ENCODE results near the gene CCRL2. TPM values are rescaled to one million over a fixed set of nuclear protein-coding genes. Genes with fewer than 3 reads are reported as not detected.
"Not testable (repeated sequence)": the region's sequence is repeated elsewhere in the genome, so short reads cannot be mapped to it uniquely, and the experiment has no call there.

Gene CCRL2
- total RNA-seq, 1 experiment from 2014 or later, result 0.29 TPM

DNA sequence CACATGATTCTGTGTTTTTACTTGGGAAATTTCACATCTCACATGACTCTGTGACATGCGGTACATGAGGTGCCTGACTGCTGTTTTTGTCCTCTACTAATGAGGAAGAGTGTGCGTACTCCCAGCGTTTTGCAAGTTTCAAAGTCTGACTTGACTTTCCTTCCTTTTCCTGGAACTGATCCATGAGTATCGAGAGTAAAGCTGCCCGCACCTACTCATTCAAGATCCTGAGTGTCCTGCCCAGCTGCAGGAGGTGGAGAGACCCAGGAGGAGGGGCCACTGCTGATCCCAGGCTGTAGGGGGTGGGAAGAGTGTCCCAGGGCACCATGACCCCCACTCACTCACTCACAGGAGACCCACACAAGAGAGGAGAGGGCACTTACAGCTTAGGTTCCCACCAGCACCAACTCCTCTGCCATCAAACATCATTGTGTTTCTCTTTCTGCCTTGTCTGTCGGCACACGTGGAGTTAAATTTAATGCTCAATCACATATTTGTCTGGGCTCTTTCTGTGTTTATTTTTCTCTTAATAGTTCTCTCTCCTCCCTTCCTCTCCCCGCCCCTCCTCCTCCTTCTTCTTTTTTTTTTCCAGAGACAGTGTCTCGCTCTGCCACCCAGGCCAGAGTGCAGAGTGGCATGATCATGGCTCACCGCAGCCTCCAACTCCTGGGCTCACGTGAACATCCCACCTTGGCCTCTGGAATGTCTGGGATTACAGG lies 1.6 kb upstream of the CCRL2 start:
- DNase-seq (ENCODE audit: low read depth), result no peak

DNA sequence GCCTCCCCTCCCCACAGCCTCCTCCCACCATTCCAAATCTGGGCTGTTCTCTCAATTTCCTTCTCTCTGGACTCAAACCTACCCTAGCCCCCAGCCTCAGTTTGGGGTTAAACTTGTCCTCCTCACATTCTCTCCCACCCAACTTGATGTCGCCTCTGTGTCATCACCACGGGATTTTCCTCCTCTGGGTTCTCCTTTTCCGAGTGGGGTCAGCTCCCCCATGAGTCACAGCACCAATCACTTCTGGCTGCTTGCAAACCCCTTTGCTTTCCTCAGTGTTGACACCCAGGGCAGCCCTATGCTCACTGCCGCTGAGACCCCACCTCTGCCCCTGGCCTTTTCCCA lies 644 bp upstream of the CCRL2 start:
- DNase-seq (ENCODE audit: low read depth), result no peak

GRCh38 chr3:46407970-46408369 lies 911 bp downstream of the CCRL2 start:
- DNase-seq (ENCODE audit: low read depth), result no peak

- no peak for DNase-seq (ENCODE audit: low read depth)
Observed at GRCh38 chr3:46408853-46409252, 1.8 kb downstream of the CCRL2 start.

GRCh38 chr3:46409739-46410489 lies 2.9 kb downstream of the CCRL2 start:
- no peak for DNase-seq (ENCODE audit: low read depth)

GRCh38 chr3:46410669-46411068 lies 3.6 kb downstream of the CCRL2 start:
- no peak for DNase-seq (ENCODE audit: low read depth)

- DNase-seq (ENCODE audit: low read depth), result no peak
Observed at GRCh38 chr3:46411271-46411670, 4.2 kb downstream of the CCRL2 start.

- no peak for DNase-seq (ENCODE audit: low read depth)
Observed at GRCh38 chr3:46412786-46413298, 5.8 kb downstream of the CCRL2 start.

- no peak for DNase-seq (ENCODE audit: low read depth)
Observed at GRCh38 chr3:46413951-46414350, 6.9 kb downstream of the CCRL2 start.

DNA sequence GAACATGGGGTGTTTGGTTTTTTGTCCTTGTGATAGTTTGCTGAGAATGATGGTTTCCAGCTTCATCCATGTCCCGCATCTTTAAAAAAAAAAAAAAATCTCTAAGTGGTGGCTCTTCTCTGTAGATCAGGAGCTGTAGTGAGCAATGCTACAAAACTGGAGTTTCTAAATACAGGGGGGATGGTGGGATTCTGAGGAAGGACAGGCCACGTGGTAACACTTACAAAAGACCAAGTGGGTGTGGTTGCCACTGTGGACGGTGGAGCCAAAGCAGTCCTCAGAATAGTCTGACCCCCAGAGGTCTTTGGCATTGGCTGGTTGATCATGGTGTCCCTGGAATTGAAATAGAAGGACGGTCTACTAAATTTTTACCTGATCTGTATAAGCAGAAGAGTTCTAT lies 7.7 kb downstream of the CCRL2 start:
- DNase-seq (ENCODE audit: low read depth), result no peak

DNA sequence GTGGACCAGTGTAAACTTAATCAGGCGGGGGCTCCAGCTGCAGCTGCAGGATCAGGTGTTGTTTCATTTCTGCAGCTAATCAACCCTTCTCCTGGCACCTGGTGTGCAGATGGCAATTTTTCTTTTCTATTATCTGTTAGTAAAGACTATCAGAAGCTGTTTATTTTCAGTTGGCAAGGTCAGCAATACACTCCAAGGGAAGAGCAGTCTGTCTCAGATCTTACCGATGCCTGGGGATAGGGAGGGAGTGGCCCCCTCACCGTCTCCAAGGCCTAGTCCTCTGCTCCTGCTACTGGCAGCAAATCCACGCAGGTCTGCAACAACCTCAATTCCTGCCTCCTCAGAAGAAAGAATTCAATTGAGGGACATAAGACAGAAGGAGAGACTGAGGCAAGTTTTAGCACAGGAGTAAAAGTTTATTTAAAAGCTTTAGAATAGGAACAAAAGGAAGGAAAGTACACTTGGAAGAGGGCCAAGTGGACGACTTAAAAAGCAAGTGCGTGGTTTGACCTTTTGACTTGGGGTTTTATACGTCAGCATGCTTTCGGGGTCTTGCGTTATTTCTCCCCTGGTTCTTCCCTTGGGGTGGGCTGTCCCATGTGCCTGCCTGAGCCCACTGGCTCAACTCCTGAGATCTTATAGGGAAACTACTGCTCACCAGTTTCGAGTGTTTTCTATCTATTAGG lies 9.2 kb downstream of the CCRL2 start:
- DNase-seq (ENCODE audit: low read depth), result no peak

DNA sequence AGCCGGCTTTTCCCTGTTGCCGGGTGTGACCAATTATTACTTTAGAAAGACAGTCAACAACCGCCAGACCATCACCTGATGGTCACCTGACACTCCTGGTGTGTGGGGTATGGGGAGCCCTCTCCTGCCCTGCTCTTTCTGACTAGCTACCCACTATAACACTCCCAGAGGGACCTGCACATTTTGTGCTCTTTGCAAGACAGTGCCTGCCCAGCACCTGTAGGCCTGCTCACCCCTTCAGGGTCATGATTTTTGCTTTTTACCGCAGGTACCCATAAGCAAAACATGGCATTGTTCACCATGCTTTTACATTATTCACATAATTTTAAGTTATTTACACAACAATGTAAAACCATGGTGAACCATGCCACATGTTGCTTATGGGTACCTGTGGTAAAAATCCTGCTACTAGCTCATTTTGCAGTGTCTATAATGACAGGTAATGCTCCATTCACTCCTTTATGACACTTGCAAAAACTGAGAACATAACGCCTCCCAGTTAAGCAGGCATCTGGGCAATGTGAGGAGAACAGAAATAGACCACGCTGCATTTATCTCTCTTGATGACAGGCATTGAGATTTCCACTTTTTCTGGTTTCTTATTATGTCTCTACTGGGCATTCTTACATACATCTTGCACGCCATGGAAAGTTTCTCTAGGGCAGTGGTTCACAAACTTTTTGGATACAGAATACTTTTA lies 9.9 kb downstream of the CCRL2 start:
- no peak for DNase-seq (ENCODE audit: low read depth)

DNA sequence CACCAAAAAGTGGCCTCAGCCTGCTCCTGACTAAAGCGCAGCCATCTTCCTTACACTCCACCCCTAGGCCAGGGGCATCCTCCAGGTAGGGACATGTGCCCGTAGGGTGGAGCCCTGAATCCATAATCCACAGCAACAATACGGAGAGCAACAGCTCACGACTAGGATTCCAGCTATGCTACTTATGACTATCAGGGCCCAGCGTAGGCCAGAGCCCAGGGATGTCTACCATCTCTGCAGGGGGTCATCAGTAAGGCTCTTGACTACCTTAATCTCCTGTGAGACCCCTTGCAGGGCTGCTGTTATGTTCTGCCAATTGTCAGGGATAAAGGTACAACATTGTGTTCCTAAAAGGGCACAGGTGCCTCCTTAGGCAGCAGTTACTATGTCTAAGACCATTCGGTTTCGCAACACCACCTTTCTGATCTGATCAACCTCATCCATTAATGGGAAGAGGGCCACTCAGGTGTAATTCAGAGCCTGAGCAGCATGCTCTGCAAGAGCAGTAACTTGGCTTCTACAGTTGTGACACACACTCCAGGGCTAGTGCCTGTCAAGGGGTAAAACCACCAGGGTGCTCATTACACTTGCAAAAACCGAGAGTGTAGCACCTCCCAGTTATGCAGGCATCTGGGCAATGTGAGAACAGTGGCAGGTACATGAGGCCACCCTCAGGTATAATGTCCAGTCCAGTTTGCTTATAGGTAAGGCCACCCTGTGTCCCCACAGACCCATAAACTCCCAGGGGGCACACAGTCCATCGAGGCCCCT lies 11.0 kb downstream of the CCRL2 start:
- DNase-seq (ENCODE audit: low read depth), result no peak

GRCh38 chr3:46419816-46420215 lies 12.8 kb downstream of the CCRL2 start:
- DNase-seq (ENCODE audit: low read depth), result no peak

GRCh38 chr3:46420931-46421330 lies 13.9 kb downstream of the CCRL2 start:
- DNase-seq (ENCODE audit: low read depth), result no peak

GRCh38 chr3:46422617-46423016 lies 15.6 kb downstream of the CCRL2 start:
- DNase-seq (ENCODE audit: low read depth), result peak; percentile 60

GRCh38 chr3:46423588-46423987 lies 16.5 kb downstream of the CCRL2 start:
- peak; percentile 51 for DNase-seq (ENCODE audit: low read depth)

GRCh38 chr3:46426476-46426875 lies 19.4 kb downstream of the CCRL2 start:
- DNase-seq (ENCODE audit: low read depth), result peak; percentile 13

- not testable (repeated sequence) for DNase-seq (ENCODE audit: low read depth)
Observed at GRCh38 chr3:46427404-46427803, 20.3 kb downstream of the CCRL2 start.

- no peak for DNase-seq (ENCODE audit: low read depth)
Observed at GRCh38 chr3:46427916-46428833, 21.1 kb downstream of the CCRL2 start.

Measured in Daoy (cell line).